ENCODE results near the gene ASIC4. TPM values are rescaled to one million over a fixed set of nuclear protein-coding genes. Genes with fewer than 3 reads are reported as not detected.

Gene ASIC4
- polyA plus RNA-seq, 3 donors: not detected

GRCh38 chr2:219489315-219489714, 25.0 kb upstream of the ASIC4 start:
- Histone ChIP-seq H3K4me2 (replicated peaks; ENCODE audit: extremely low read depth, low read length, poor library complexity, severe bottlenecking) (no peak overlapping the region), H2AFZ (ENCODE audit: insufficient read depth, low read depth, low read length, poor library complexity, severe bottlenecking) (no peak overlapping the region), H3K4me3 (replicated peaks in 1 of 3; ENCODE audit: low read depth in 2 of 3, low read length in 3 of 3) (no peak overlapping the region), H3K79me2 (ENCODE audit: insufficient read depth, low read length) (no peaks in the 10 kb centered on the region), H3K9me3 (replicated peaks in 1 of 2; ENCODE audit: control insufficient read depth in 1 of 2, insufficient read depth in 1 of 2, low read length in 2 of 2) (peaks cover 0 to 10% of the 10 kb centered on the region in 2 donors), H3K4me1 (ENCODE audit: control insufficient read depth in 1 of 2, insufficient read depth in 2 of 2, low read length in 2 of 2) (no peaks in the 10 kb centered on the region), H3K27me3 (ENCODE audit: control insufficient read depth in 2 of 2, insufficient read depth in 2 of 2, low read length in 2 of 2) (peaks cover 16 to 44% of the 10 kb centered on the region in 2 donors), H4K20me1 (ENCODE audit: insufficient read depth, low read length) (no peaks in the 10 kb centered on the region), H3K9ac (ENCODE audit: insufficient read depth, low read length, poor library complexity, severe bottlenecking) (peak overlapping the region; percentile 8), H3K36me3 (replicated peaks in 1 of 2; ENCODE audit: control insufficient read depth in 1 of 2, insufficient read depth in 2 of 2, low read length in 2 of 2) (no peaks in the 10 kb centered on the region), H3K27ac (ENCODE audit: low read depth in 1 of 2, low read length in 2 of 2) (no peak overlapping the region)
- Mint-ChIP-seq H3K9me3 (peaks cover 0 to 9% (median 0%) of the 10 kb centered on the region in 7 donors), H3K36me3 (no peaks in the 10 kb centered on the region), H3K27me3 (ENCODE audit: low read depth in 3 of 3) (peaks cover 44 to 77% (median 53%) of the 10 kb centered on the region in 3 donors), H3K4me1 (no peaks in the 10 kb centered on the region), H3K27ac (no peak overlapping the region), H3K4me3 (no peak overlapping the region)
- WGBS (ENCODE audit: insufficient coverage): 80% methylated on average over 8 of the region's 9 CpGs
- TF ChIP-seq, protein P1, sequence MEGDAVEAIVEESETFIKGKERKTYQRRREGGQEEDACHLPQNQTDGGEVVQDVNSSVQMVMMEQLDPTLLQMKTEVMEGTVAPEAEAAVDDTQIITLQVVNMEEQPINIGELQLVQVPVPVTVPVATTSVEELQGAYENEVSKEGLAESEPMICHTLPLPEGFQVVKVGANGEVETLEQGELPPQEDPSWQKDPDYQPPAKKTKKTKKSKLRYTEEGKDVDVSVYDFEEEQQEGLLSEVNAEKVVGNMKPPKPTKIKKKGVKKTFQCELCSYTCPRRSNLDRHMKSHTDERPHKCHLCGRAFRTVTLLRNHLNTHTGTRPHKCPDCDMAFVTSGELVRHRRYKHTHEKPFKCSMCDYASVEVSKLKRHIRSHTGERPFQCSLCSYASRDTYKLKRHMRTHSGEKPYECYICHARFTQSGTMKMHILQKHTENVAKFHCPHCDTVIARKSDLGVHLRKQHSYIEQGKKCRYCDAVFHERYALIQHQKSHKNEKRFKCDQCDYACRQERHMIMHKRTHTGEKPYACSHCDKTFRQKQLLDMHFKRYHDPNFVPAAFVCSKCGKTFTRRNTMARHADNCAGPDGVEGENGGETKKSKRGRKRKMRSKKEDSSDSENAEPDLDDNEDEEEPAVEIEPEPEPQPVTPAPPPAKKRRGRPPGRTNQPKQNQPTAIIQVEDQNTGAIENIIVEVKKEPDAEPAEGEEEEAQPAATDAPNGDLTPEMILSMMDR (IDR thresholded peaks at IDR 0.05): no peak
- no peak for DNase-seq
- intact Hi-C loops (cut with micrococcal nuclease): no loop called here

DNA sequence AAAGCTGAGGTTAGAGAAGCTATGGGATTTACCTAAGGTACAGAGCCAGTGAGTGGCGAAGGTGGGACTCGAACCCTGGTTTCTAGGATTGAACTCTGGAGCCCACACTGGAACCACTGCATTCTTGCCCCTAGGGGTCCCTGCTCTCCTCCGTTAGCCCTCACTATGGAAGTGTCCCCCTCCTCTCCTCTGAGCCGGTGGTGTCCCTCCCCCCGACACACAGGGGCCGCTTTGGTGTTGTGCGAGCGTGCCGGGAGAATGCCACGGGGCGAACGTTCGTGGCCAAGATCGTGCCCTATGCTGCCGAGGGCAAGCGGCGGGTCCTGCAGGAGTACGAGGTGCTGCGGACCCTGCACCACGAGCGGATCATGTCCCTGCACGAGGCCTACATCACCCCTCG, 24.1 kb upstream of the ASIC4 start:
- Histone ChIP-seq H3K27me3 (ENCODE audit: control insufficient read depth in 2 of 2, insufficient read depth in 2 of 2, low read length in 2 of 2) (peaks cover 24 to 47% of the 10 kb centered on the region in 2 donors), H3K4me3 (replicated peaks in 1 of 3; ENCODE audit: low read depth in 2 of 3, low read length in 3 of 3) (no peak overlapping the region), H4K20me1 (ENCODE audit: insufficient read depth, low read length) (no peaks in the 10 kb centered on the region), H3K4me2 (replicated peaks; ENCODE audit: extremely low read depth, low read length, poor library complexity, severe bottlenecking) (no peak overlapping the region), H3K4me1 (ENCODE audit: control insufficient read depth in 1 of 2, insufficient read depth in 2 of 2, low read length in 2 of 2) (no peaks in the 10 kb centered on the region), H3K9me3 (replicated peaks in 1 of 2; ENCODE audit: control insufficient read depth in 1 of 2, insufficient read depth in 1 of 2, low read length in 2 of 2) (peaks cover 0 to 10% of the 10 kb centered on the region in 2 donors), H3K27ac (ENCODE audit: low read depth in 1 of 2, low read length in 2 of 2) (no peak overlapping the region), H3K9ac (ENCODE audit: insufficient read depth, low read length, poor library complexity, severe bottlenecking) (no peak overlapping the region), H3K36me3 (replicated peaks in 1 of 2; ENCODE audit: control insufficient read depth in 1 of 2, insufficient read depth in 2 of 2, low read length in 2 of 2) (no peaks in the 10 kb centered on the region), H2AFZ (ENCODE audit: insufficient read depth, low read depth, low read length, poor library complexity, severe bottlenecking) (no peak overlapping the region), H3K79me2 (ENCODE audit: insufficient read depth, low read length) (no peaks in the 10 kb centered on the region)
- DNase-seq: no peak
- H3K27ac Mint-ChIP-seq: peak overlapping the region in 2 of 7 donors; percentile 38 to 48
- TF ChIP-seq, protein P1 (IDR thresholded peaks at IDR 0.05): no peak
- H3K9me3 Mint-ChIP-seq: peaks cover 0 to 8% (median 0%) of the 10 kb centered on the region in 7 donors
- WGBS (ENCODE audit: insufficient coverage): 95% methylated on average over 19 of the region's 23 CpGs
- no peak overlapping the region for H3K4me3 Mint-ChIP-seq
- H3K36me3 Mint-ChIP-seq: no peaks in the 10 kb centered on the region
- intact Hi-C loops (cut with micrococcal nuclease): loop anchor here in 1 of 2 donors (5.0 to 10.0 kb wide), 2 partner anchors 37 to 325 kb away; partner anchors contain the start of gene NHEJ1
- H3K27me3 Mint-ChIP-seq (ENCODE audit: low read depth in 3 of 3): peaks cover 49 to 77% (median 56%) of the 10 kb centered on the region in 3 donors
- no peaks in the 10 kb centered on the region for H3K4me1 Mint-ChIP-seq
